Uterus (tissue), 4 donors: Measurements from ENCODE around the gene SLC16A6. TPM values are rescaled to one million over a fixed set of nuclear protein-coding genes. Genes with fewer than 3 reads are reported as not detected.

ENCODE experiments used
- DNase-seq, 2 donors: peaks; one replicate each; pipeline ENCODE4 v3.0.0-alpha.2; 2019 to 2020
- H3K27ac ChIP-seq, 2 donors: fragments of 200-600 bp; sonication (generic); 1 replicate in 1 of 2; 2 replicates in 1 of 2; pipeline ENCODE4 v1.5.1; 2016 to 2018
- H3K27me3 ChIP-seq, 2 donors: fragments of 200-600 bp; sonication (generic); one replicate each; pipeline ENCODE4 v1.5.1; 2018 to 2019; ENCODE audit warnings: control low read depth in 1 of 2
- H3K36me3 ChIP-seq, 2 donors: fragments of 200-600 bp; sonication (generic); one replicate each; pipeline ENCODE4 v1.5.1; 2019; ENCODE audit warnings: control low read depth in 1 of 2
- H3K4me1 ChIP-seq, 2 donors: fragments of 200-600 bp; sonication (generic); one replicate each; pipeline ENCODE4 v1.5.1; 2018 to 2019; ENCODE audit warnings: control low read depth in 1 of 2
- H3K4me3 ChIP-seq, 2 donors: fragments of 200-600 bp; sonication (generic); 1 replicate in 1 of 2; 2 replicates in 1 of 2; pipeline ENCODE4 v1.5.1; 2018 to 2019; ENCODE audit warnings: mild to moderate bottlenecking in 1 of 2
- H3K9me3 ChIP-seq, 2 donors: fragments of 200-600 bp; sonication (generic); one replicate each; pipeline ENCODE4 v1.5.1; 2019; ENCODE audit warnings: control low read depth in 1 of 2
- POLR2A ChIP-seq, 2 donors: fragments of 450-650 bp; IDR thresholded peaks; one replicate each; pipeline ENCODE4 v1.6.1; 2016; ENCODE audit warnings: antibody characterized with exemption in 2 of 2, mild to moderate bottlenecking in 1 of 2, moderate library complexity in 1 of 2
- intact Hi-C: fragments of 100-400 bp; cut with DNase I; formaldehyde crosslinking; loops from one replicate; pipeline ENCODE4 v1.15.1; 2023; ENCODE audit warnings: low total_unique reads
- total RNA-seq, 4 donors: library from RNA; depleted of rRNA in 3 of 4; stranded (reverse); fragments of >200 nt in 3 of 4; gene quantifications; one replicate each; pipeline versions ENCODE4 v1.1.0 to v1.2.4, GENCODE V29; 2014 to 2023
- TF ChIP-seq, protein P1 (sequence below), 4 experiments: fragments of 200-600 bp in 2 of 4; fragments of 450-650 bp in 2 of 4; sonication (generic) in 2 of 4; IDR thresholded peaks; one replicate each; pipeline ENCODE4 v1.5.1; 2016 to 2019; ENCODE audit warnings: antibody characterized with exemption in 4 of 4, mild to moderate bottlenecking in 2 of 4, moderate library complexity in 1 of 4
- donor health status: DM: yes; HTN: yes; CAD: no.

The SLC16A6 gene
- total RNA-seq, 4 donors from 2014 or later, result 0.35 to 1.5 (median 1.0) TPM; not detected in 1

DNA sequence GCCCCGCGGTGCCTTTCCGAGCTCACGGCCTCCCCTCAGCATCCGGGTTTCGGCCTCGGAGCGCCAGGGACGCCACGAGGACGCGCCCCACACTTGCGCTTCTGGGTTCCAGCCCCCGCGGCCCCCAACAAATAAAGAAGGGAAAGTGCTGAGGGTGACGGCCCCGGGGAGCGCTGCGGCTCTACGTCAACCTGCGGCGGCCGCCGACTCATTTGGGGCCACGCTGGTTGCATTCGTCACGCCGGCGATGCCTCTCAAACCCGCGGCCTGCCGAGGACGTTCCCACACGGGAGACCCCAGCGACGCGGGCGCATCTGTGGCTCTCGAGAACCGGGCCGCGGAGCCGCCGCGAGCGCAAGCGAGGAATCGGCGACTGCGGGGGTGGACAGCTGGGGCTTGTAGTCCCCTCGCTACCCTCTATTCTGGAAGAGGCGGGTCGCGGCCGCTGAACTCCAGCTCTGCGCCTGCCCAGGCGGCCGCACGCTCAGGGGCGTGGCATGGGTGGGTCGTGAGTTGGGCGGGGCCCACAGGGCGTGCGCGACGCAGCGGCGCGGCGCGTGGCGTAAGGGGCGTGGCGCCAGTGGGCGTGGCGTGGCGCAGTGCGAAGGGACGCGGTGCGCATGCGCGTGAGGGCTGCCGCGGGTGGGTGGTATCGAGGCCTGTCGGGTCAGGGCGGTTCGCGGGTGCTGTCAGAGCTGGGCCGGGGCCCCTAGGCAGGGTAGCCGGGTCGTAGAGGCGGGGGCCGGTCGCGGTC, 43.3 kb downstream of the SLC16A6 start, which contains the start of gene AMZ2:
Gene AMZ2 (plus strand): TSS at position 599 of the 754 bp plus-strand sequence. CDS start 2,145 bp downstream, outside the sequence.
- Histone ChIP-seq H3K27me3 (no peaks in the 10 kb centered on the region), H3K27ac (peak within 1 kb of the TSS; percentile 90 to 99), H3K9me3 (no peaks in the 10 kb centered on the region), H3K4me3 (peak within 1 kb of the TSS; percentile 66 to 95), H3K4me1 (no peaks in the 10 kb centered on the region), H3K36me3 (no peaks in the 10 kb centered on the region)
- peak; percentile 94 to 99 for TF ChIP-seq POLR2A (IDR thresholded peaks at IDR 0.05)
- TF ChIP-seq, protein P1, sequence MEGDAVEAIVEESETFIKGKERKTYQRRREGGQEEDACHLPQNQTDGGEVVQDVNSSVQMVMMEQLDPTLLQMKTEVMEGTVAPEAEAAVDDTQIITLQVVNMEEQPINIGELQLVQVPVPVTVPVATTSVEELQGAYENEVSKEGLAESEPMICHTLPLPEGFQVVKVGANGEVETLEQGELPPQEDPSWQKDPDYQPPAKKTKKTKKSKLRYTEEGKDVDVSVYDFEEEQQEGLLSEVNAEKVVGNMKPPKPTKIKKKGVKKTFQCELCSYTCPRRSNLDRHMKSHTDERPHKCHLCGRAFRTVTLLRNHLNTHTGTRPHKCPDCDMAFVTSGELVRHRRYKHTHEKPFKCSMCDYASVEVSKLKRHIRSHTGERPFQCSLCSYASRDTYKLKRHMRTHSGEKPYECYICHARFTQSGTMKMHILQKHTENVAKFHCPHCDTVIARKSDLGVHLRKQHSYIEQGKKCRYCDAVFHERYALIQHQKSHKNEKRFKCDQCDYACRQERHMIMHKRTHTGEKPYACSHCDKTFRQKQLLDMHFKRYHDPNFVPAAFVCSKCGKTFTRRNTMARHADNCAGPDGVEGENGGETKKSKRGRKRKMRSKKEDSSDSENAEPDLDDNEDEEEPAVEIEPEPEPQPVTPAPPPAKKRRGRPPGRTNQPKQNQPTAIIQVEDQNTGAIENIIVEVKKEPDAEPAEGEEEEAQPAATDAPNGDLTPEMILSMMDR (IDR thresholded peaks at IDR 0.05), result peak in 2 of 4 experiments; percentile 11 to 14
- intact Hi-C loops, result no loop called here
- DNase-seq, result peak; percentile 90 to 97

DNA sequence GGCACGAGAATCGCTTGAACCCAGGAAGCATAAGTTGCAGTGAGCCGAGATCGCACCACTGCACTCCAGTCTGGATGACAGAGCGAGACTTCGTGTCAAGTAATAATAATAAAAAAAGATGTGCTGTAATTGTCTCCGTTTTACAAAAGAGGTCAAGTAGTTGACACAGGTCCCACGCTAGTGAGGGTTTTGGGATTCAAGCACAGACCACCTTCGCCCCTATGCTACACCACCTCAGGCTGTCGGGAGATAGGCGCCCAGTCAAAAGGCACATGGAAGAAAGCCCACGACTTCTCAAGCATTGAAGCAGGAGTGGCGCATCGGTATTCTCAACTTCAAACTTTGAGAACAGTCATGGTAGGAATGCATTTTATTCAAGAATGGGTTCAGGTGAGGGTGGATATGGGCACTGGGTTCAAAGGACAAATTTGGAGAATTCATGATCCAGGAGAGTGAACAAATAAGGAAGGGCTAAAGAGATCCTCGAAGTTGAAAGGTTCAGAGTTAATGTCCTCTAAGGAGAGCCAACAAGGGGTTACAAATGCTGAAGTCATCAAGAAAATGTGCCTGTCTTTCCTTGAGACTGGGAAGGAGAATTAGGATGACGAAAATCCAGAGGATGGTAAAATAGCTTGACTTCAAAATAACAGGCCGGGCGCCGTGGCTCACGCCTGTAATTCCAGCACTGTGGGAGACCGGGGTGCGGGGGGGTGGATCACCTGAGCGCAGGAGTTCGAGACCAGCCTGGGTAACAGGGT, 44.5 kb downstream of the SLC16A6 start:
- intact Hi-C loops, result no loop called here
- Histone ChIP-seq H3K4me1 (no peaks in the 10 kb centered on the region), H3K27me3 (no peaks in the 10 kb centered on the region), H3K9me3 (no peaks in the 10 kb centered on the region), H3K36me3 (no peaks in the 10 kb centered on the region), H3K27ac (peak overlapping the region in 1 of 2 donors; percentile 90), H3K4me3 (peak overlapping the region in 1 of 2 donors; percentile 66)
- TF ChIP-seq, protein P1 (IDR thresholded peaks at IDR 0.05), result no peak
- no peak for TF ChIP-seq POLR2A (IDR thresholded peaks at IDR 0.05)
- DNase-seq, result peak in 1 of 2 donors; percentile 39

DNA sequence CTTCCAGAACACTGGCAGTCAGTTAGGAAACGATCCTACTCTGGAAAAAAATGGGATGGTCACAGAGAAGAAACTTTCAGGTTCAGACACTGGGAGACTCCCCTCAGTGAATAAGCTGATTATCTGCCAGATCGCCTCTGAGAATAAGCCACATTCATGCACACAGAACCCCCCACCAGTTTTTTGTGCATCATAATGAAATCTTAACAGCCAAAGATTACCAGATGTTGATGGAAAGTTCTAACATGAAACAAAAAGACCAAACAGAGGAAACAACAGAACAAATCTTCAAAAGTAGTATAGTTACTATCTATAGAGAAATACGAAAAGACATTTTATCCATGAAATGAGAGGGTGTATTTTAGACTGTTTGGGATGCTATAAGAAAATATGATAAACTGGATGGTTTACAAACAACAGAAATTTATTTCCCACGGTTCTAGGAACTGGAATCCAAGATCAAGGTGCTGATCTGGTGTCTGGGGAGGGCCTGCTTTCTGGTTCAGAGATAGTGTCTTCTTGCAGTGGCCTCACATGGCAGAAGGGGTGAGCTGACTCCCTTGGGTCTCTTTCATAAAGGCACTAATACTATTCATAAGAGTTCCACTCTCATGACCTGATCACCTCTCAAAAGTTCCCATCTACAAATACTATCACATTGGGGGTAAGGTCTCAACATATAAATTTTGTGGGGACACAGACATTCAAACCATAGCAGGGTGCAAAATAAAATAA, 51.1 kb downstream of the SLC16A6 start:
- intact Hi-C loops, result no loop called here
- H3K4me1 ChIP-seq, result no peaks in the 10 kb centered on the region
- TF ChIP-seq, protein P1 (IDR thresholded peaks at IDR 0.05), result no peak
- TF ChIP-seq POLR2A (IDR thresholded peaks at IDR 0.05), result no peak
- no peak for DNase-seq
- no peak overlapping the region for H3K27ac ChIP-seq
- no peaks in the 10 kb centered on the region for H3K27me3 ChIP-seq
- H3K36me3 ChIP-seq, result no peaks in the 10 kb centered on the region
- H3K4me3 ChIP-seq, result no peak overlapping the region
- no peaks in the 10 kb centered on the region for H3K9me3 ChIP-seq

DNA sequence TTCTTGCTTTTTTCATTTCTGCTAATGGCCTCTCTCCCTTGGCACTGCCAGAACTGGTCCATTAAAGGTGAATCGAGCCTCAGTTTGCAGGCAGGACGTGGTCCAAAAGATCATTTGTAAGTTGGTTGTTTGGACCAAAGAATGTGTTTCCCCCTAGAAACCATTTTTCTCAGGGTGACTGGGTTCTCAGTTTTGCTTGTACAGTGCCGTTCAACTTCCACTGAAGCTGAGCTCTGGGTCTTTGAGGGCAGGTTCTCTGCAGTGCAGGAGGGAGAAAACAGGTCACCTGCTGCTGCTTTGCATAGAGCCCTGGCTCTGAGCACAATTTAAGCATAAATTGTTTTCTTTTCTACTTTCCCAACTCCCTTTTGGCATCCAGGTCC, 52.1 kb downstream of the SLC16A6 start:
- H3K4me3 ChIP-seq, result no peak overlapping the region
- no peaks in the 10 kb centered on the region for H3K4me1 ChIP-seq
- H3K36me3 ChIP-seq, result no peaks in the 10 kb centered on the region
- peak overlapping the region in 1 of 2 donors; percentile 7 for H3K27ac ChIP-seq
- intact Hi-C loops, result no loop called here
- no peak for DNase-seq
- no peak for TF ChIP-seq POLR2A (IDR thresholded peaks at IDR 0.05)
- TF ChIP-seq, protein P1 (IDR thresholded peaks at IDR 0.05), result no peak
- H3K9me3 ChIP-seq, result no peaks in the 10 kb centered on the region
- no peaks in the 10 kb centered on the region for H3K27me3 ChIP-seq
